ENCODE data around the gene SP100.

DNA sequence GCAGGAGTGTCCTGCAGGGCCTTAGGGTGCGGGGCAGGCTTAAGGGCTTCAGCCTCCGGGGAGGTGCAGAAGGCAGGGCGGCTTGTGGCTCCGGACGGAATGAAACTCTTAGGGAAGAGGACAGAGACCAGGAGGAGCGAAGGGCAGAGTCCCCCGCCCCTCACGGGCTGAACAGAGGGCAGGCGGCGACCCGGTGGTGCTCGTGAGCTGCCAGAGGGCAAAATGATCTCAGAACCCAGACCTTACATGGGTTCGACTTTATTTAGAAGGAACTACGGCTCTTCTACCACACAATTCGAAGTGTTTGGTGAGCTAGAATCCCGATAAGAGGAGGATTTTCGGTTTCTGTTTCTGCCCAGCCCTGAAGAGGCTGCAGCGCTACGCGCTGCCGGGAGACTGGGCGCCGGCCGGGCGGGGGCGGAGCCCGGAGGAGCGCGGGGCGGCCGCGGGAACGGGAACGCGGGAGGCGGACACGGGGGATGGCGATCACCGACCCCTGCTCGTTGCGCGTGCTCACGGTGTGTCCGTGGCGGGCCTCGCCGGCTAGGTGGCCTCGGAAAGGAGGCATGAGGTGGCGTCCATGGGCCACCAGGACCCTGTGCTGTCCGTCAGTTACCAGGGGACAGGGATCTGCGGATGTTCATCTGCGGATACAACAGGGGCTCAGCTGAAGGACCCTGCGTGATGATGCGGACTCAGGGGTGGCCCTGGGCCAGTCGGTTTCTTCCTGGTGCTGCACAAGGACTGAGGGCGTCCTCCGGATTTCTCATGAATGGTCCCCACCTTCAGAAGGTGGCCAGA, 4.2 kb upstream of the SP100 start:
- TF ChIP-seq, protein P1, sequence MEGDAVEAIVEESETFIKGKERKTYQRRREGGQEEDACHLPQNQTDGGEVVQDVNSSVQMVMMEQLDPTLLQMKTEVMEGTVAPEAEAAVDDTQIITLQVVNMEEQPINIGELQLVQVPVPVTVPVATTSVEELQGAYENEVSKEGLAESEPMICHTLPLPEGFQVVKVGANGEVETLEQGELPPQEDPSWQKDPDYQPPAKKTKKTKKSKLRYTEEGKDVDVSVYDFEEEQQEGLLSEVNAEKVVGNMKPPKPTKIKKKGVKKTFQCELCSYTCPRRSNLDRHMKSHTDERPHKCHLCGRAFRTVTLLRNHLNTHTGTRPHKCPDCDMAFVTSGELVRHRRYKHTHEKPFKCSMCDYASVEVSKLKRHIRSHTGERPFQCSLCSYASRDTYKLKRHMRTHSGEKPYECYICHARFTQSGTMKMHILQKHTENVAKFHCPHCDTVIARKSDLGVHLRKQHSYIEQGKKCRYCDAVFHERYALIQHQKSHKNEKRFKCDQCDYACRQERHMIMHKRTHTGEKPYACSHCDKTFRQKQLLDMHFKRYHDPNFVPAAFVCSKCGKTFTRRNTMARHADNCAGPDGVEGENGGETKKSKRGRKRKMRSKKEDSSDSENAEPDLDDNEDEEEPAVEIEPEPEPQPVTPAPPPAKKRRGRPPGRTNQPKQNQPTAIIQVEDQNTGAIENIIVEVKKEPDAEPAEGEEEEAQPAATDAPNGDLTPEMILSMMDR (IDR thresholded peaks at IDR 0.05; ENCODE audit: insufficient read depth, low read depth, low read length), result no peak
- no peak for TF ChIP-seq EZH2 (IDR thresholded peaks at IDR 0.05; ENCODE audit: insufficient read depth, low read length)

Measured in astrocyte (in vitro differentiated cells and primary cell).